H1 (cell line): Measurements from ENCODE around the gene FOXL2. TPM values are rescaled to one million over a fixed set of nuclear protein-coding genes. Genes with fewer than 3 reads are reported as not detected.

Experiments used
- CTCF ChIA-PET: fragments of 300-600 bp; sonication (Branson Sonifier 250); formaldehyde crosslinking; loops from one replicate; lab custom pipeline; 2021; ENCODE audit not compliant: partially characterized antibody; lab: Charles Lee
- POLR2A ChIA-PET: fragments of 300-600 bp; sonication (Branson Sonifier 250); formaldehyde crosslinking; loops from one replicate; lab custom pipeline; 2021; ENCODE audit warnings: inconsistent platforms; ENCODE audit not compliant: partially characterized antibody; lab: Charles Lee
- DNase-seq, 2 experiments: peaks; one replicate each; pipeline versions ENCODE4 v3.0.0 to v3.0.0-alpha.2; 2010 to 2022; ENCODE audit warnings: low spot score in 2 of 2, low read depth in 1 of 2, mixed read lengths in 1 of 2
- FAIRE-seq: peaks from 2 replicates; lab custom pipeline; 2011; peaks lifted over from hg19 to GRCh38; lab: Jason Lieb, UNC
- H2AFZ ChIP-seq: 2 replicates; pipeline ENCODE4 v1.8.1; 2012; ENCODE audit warnings: low read length, inconsistent platforms
- H2AK5ac ChIP-seq: 2 replicates; pipeline ENCODE4 v1.6.1; 2013; ENCODE audit warnings: low read depth, low read length
- H2BK120ac ChIP-seq: replicated peaks from 2 replicates; pipeline ENCODE3; 2013; ENCODE audit warnings: low read depth, low read length, inconsistent platforms
- H2BK12ac ChIP-seq: 2 replicates; pipeline ENCODE4 v1.6.1; 2013; ENCODE audit warnings: low read depth, low read length
- H2BK15ac ChIP-seq: 2 replicates; pipeline ENCODE4 v1.6.1; 2013; ENCODE audit warnings: low read length
- H2BK20ac ChIP-seq: 2 replicates; pipeline ENCODE4 v1.6.1; 2013; ENCODE audit warnings: low read length
- H2BK5ac ChIP-seq: 2 replicates; pipeline ENCODE4 v1.6.1; 2013; ENCODE audit warnings: low read depth, low read length
- H3K14ac ChIP-seq: 2 replicates; pipeline ENCODE4 v1.6.1; 2013; ENCODE audit warnings: inconsistent platforms; ENCODE audit not compliant: insufficient read length
- H3K18ac ChIP-seq: 2 replicates; pipeline ENCODE4 v1.6.1; 2013; ENCODE audit warnings: low read length; ENCODE audit errors: extremely low read depth
- H3K23ac ChIP-seq: 2 replicates; pipeline ENCODE4 v1.6.1; 2013; ENCODE audit warnings: inconsistent platforms; ENCODE audit not compliant: insufficient read length
- H3K23me2 ChIP-seq: 2 replicates; pipeline ENCODE4 v1.6.1; 2013; ENCODE audit warnings: low read depth, low read length
- H3K27ac ChIP-seq: 2 replicates; pipeline ENCODE4 v1.6.1; 2011; ENCODE audit warnings: low read depth, low read length, inconsistent platforms
- H3K27me3 ChIP-seq, 4 experiments: replicated peaks in 1 of 4; 1 replicate in 1 of 4; 2 replicates in 3 of 4; pipeline versions ENCODE4 v1.6.1 to v1.8.1; 2011 to 2013; ENCODE audit warnings: low read length in 3 of 4, mild to moderate bottlenecking in 3 of 4, inconsistent platforms in 2 of 4, mixed read lengths in 2 of 4, moderate library complexity in 1 of 4; ENCODE audit not compliant: control insufficient read depth in 3 of 4, insufficient read depth in 3 of 4; ENCODE audit errors: extremely low read depth in 1 of 4
- H3K36me3 ChIP-seq, 4 experiments: 2 replicates each; pipeline versions ENCODE4 v1.6.1 to v1.8.1; 2011 to 2013; ENCODE audit warnings: mild to moderate bottlenecking in 4 of 4, low read length in 3 of 4, moderate library complexity in 2 of 4, control low read depth in 1 of 4, inconsistent platforms in 1 of 4; ENCODE audit not compliant: insufficient read depth in 4 of 4, control insufficient read depth in 2 of 4
- H3K4ac ChIP-seq: replicated peaks from 2 replicates; pipeline ENCODE3; 2013; ENCODE audit warnings: low read length, low read depth, mixed read lengths, inconsistent platforms; ENCODE audit not compliant: insufficient read length
- H3K4me1 ChIP-seq, 4 experiments: replicated peaks in 1 of 4; 1 replicate in 1 of 4; 2 replicates in 3 of 4; pipeline versions ENCODE4 v1.6.1 to v1.8.1; 2011 to 2013; ENCODE audit warnings: low read length in 3 of 4, inconsistent platforms in 2 of 4, mixed read lengths in 1 of 4; ENCODE audit not compliant: insufficient read depth in 4 of 4, control insufficient read depth in 3 of 4
- H3K4me2 ChIP-seq, 2 experiments: 2 replicates each; pipeline versions ENCODE4 v1.6.1 to v1.8.1; 2011 to 2013; ENCODE audit warnings: low read depth in 2 of 2, low read length in 2 of 2, control low read depth in 1 of 2, inconsistent platforms in 1 of 2, mild to moderate bottlenecking in 1 of 2; ENCODE audit not compliant: insufficient read depth in 1 of 2
- H3K4me3 ChIP-seq, 4 experiments: fragments of 200-600, 300-600 bp in 1 of 4; sonication (generic), shearing (Covaris generic), sonication (Bioruptor Twin) in 1 of 4; 2 replicates each; pipeline versions ENCODE4 v1.5.1 to v1.8.1; 2011 to 2016; ENCODE audit warnings: low read length in 4 of 4, low read depth in 3 of 4, control low read depth in 2 of 4, inconsistent platforms in 2 of 4, mild to moderate bottlenecking in 2 of 4, mixed read lengths in 1 of 4, moderate library complexity in 1 of 4; ENCODE audit not compliant: insufficient read depth in 2 of 4; ENCODE audit errors: extremely low read depth in 1 of 4
- H3K56ac ChIP-seq: replicated peaks from 2 replicates; pipeline ENCODE3; 2013; ENCODE audit warnings: low read depth, mild to moderate bottlenecking, mixed read lengths, low read length, inconsistent platforms; ENCODE audit not compliant: insufficient read length
- H3K79me1 ChIP-seq: 2 replicates; pipeline ENCODE4 v1.6.1; 2013; ENCODE audit warnings: low read depth, low read length, control low read depth
- H3K79me2 ChIP-seq, 2 experiments: 2 replicates each; pipeline versions ENCODE4 v1.6.1 to v1.8.1; 2012 to 2013; ENCODE audit warnings: low read length in 2 of 2, mild to moderate bottlenecking in 2 of 2, inconsistent platforms in 1 of 2; ENCODE audit not compliant: insufficient read depth in 2 of 2, control insufficient read depth in 1 of 2
- H3K9ac ChIP-seq, 4 experiments: replicated peaks in 1 of 4; 1 replicate in 1 of 4; 2 replicates in 3 of 4; pipeline versions ENCODE4 v1.6.1 to v1.8.1; 2011 to 2013; ENCODE audit warnings: low read depth in 3 of 4, low read length in 3 of 4, control low read depth in 2 of 4, mild to moderate bottlenecking in 2 of 4, moderate library complexity in 2 of 4, inconsistent platforms in 1 of 4; ENCODE audit errors: extremely low read depth in 1 of 4
- H3K9me3 ChIP-seq, 2 experiments: 2 replicates each; pipeline versions ENCODE4 v1.6.1 to v1.8.1; 2012 to 2013; ENCODE audit warnings: mild to moderate bottlenecking in 2 of 2, moderate library complexity in 2 of 2, control low read depth in 1 of 2, inconsistent platforms in 1 of 2, low read depth in 1 of 2, low read length in 1 of 2, mixed read lengths in 1 of 2; ENCODE audit not compliant: insufficient read depth in 2 of 2
- H4K20me1 ChIP-seq, 2 experiments: replicated peaks in 1 of 2; 2 replicates each; pipeline versions ENCODE3 to v1.8.1; 2011 to 2013; ENCODE audit warnings: inconsistent platforms in 2 of 2, low read length in 2 of 2, mild to moderate bottlenecking in 1 of 2; ENCODE audit not compliant: insufficient read depth in 2 of 2, control insufficient read depth in 1 of 2
- H4K5ac ChIP-seq: 2 replicates; pipeline ENCODE4 v1.6.1; 2013; ENCODE audit warnings: low read length, low read depth, mixed read lengths, inconsistent platforms; ENCODE audit not compliant: insufficient read length
- H4K8ac ChIP-seq: 2 replicates; pipeline ENCODE4 v1.8.0; 2013; ENCODE audit warnings: mild to moderate bottlenecking, moderate library complexity, low read length, inconsistent platforms; ENCODE audit not compliant: insufficient read depth; ENCODE audit errors: extremely low read depth
- H4K91ac ChIP-seq: replicated peaks from 2 replicates; pipeline ENCODE3; 2013; ENCODE audit warnings: low read length, mixed read lengths, inconsistent platforms; ENCODE audit not compliant: insufficient read length
- ASH2L ChIP-seq: fragments of 200-600, 300-600 bp; sonication (generic); IDR thresholded peaks from one replicate; pipeline ENCODE4 v1.7.1; 2017; ENCODE audit warnings: low read length
- CBX8 ChIP-seq: fragments of 300-800, 300-1000 bp; sonication (generic); IDR thresholded peaks from 2 replicates; pipeline ENCODE4 v1.7.1; 2016; ENCODE audit warnings: low read depth, low read length, borderline replicate concordance
- CTBP2 ChIP-seq: IDR thresholded peaks from 2 replicates; pipeline ENCODE4 v1.7.0; 2011; ENCODE audit warnings: borderline replicate concordance, mild to moderate bottlenecking, moderate library complexity, mixed read lengths, low read length; ENCODE audit not compliant: insufficient read depth, insufficient read length
- EP300 ChIP-seq, 2 experiments: IDR thresholded peaks; 1 replicate in 1 of 2; 2 replicates in 1 of 2; pipeline ENCODE4 v1.6.1; 2011 to 2012; ENCODE audit warnings: low read depth in 2 of 2, low read length in 2 of 2, mild to moderate bottlenecking in 2 of 2, borderline replicate concordance in 1 of 2, inconsistent platforms in 1 of 2, moderate library complexity in 1 of 2
- POU5F1 ChIP-seq: IDR thresholded peaks from 2 replicates; pipeline ENCODE4 v1.6.1; 2011; ENCODE audit warnings: low read depth, mild to moderate bottlenecking, low read length, moderate library complexity
- RBBP5 ChIP-seq: IDR thresholded peaks from 2 replicates; pipeline ENCODE4 v1.7.1; 2012; ENCODE audit warnings: low read depth, mild to moderate bottlenecking, inconsistent platforms, low read length, moderate library complexity, borderline replicate concordance
- SIN3A ChIP-seq, 2 experiments: IDR thresholded peaks in 1 of 2; conservative IDR thresholded peaks in 1 of 2; 2 replicates each; pipeline ENCODE4 v1.6.1; 2011 to 2012; ENCODE audit warnings: low read length in 2 of 2, improper control_type of control experiment in 1 of 2, low read depth in 1 of 2, mild to moderate bottlenecking in 1 of 2
- SP1 ChIP-seq: IDR thresholded peaks from 2 replicates; pipeline ENCODE4 v1.6.1; 2011; ENCODE audit warnings: low read depth, low read length
- SP2 ChIP-seq: IDR thresholded peaks from 2 replicates; pipeline ENCODE4 v1.6.1; 2012; ENCODE audit warnings: mild to moderate bottlenecking, low read length, inconsistent platforms
- TCF12 ChIP-seq: IDR thresholded peaks from 2 replicates; pipeline ENCODE4 v1.6.1; 2011; ENCODE audit warnings: low read depth, mild to moderate bottlenecking, low read length
- WGBS, 2 experiments: shearing (Covaris generic) in 1 of 2; methylation state at CpG; one replicate each; pipeline versions ENCODE4 v1.1.6 to v1.1.7; 2013 to 2015; ENCODE audit warnings: low lambda C conversion rate in 2 of 2, mixed read lengths in 2 of 2, inconsistent platforms in 1 of 2, low coverage in 1 of 2, missing lambda C conversion rate in 1 of 2; ENCODE audit not compliant: insufficient replicate concordance in 2 of 2, insufficient coverage in 1 of 2, insufficient read length in 1 of 2; ENCODE audit errors: extremely low coverage in 1 of 2, missing lambda C conversion rate in 1 of 2; 5-methylcytosine and 5-hydroxymethylcytosine counted together
- polyA plus RNA-seq, 7 experiments: library from polyadenylated mRNA; depleted of rRNA in 3 of 7; stranded (reverse) in 5 of 7; unstranded in 2 of 7; fragments of >200 nt in 5 of 7; fragments of 200-250 nt in 2 of 7; gene quantifications; 1 replicate in 5 of 7; 2 replicates in 1 of 7; 4 replicates in 1 of 7; pipeline versions ENCODE4 v1.2.1 to v1.2.3, GENCODE V29; 2011 to 2013; ENCODE audit warnings: missing spikeins in 2 of 7, mixed read lengths in 2 of 7
- total RNA-seq: library from RNA; stranded (reverse); fragmentation: NEBNext Ultra II Directional; extraction: Animal tissue kit (Norgen Biotek cat#: 25700); gene quantifications from 2 replicates; pipeline ENCODE4 v1.2.1, GENCODE V29; 2021
- TF ChIP-seq, protein P1 (sequence below): IDR thresholded peaks from 2 replicates; pipeline ENCODE4 v1.6.1; 2012; ENCODE audit warnings: inconsistent platforms

The FOXL2 gene
- total and polyA plus RNA-seq, 2 of the 8 experiments (the other 6 are each of a cell fraction or from before 2014, with no cell fraction given) = 0.59 to 2.4 TPM

DNA sequence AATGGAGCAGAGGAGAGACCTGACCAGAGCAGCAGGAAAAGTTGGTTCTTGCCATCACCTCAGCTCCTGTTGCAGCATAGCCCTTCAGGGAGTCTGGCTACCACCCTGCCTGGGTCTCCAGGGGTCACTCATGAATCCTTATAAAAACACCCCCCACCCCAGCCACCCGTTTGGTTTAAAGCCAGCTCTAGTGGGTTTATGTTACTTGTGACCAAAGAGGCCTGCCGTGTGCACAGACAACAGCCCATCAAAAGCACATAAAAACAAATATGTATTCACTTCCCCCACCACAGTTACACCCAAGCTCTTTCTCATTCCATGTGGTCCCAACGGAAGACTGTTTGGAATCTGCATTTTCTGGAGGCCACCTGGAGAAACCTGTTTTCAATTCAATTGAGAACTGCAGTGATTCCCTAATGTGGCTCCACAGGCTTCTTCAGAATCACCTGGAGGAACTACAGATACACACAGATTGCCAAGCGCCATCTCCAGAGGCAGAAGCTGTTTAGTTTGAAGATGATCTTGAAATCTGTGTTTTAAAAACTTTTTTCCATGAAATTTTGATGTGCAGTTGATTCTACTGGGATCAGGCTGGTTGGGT, 13.8 kb downstream of the FOXL2 start:
- Histone ChIP-seq H3K56ac (no peak overlapping the region), H2BK5ac (no peak overlapping the region), H3K23ac (no peak overlapping the region), H4K8ac (no peak overlapping the region), H3K36me3 (peaks cover 0 to 8% (median 0%) of the 10 kb centered on the region in 4 experiments; a peak in 1 of 8 replicates), H3K4me2 (peak overlapping the region; percentile 10 to 35; a peak in 2 of 4 replicates), H3K79me2 (no peaks in the 10 kb centered on the region), H4K20me1 (peaks cover 4 to 5% of the 10 kb centered on the region in 2 experiments), H3K9ac (no peak overlapping the region), H2BK12ac (no peak overlapping the region), H2BK15ac (no peak overlapping the region), H2AFZ (0 out of 2 replicates have a peak overlapping the region, but pooled peaks have one; percentile 20), H3K4me3 (no peak overlapping the region), H3K18ac (peak overlapping the region; percentile 43; the same call in 1 of the 2 replicates), H3K4ac (no peak overlapping the region), H3K27ac (no peak overlapping the region), H2AK5ac (no peak overlapping the region), H3K79me1 (no peaks in the 10 kb centered on the region), H4K5ac (no peak overlapping the region), H3K23me2 (peaks cover 4% of the 10 kb centered on the region; the same call in 1 of the 2 replicates), H3K4me1 (peaks cover 9 to 26% (median 15%) of the 10 kb centered on the region in 4 experiments), H2BK120ac (no peak overlapping the region), H2BK20ac (no peak overlapping the region), H4K91ac (no peak overlapping the region), H3K14ac (no peak overlapping the region), H3K27me3 (peaks cover 18 to 40% (median 30%) of the 10 kb centered on the region in 4 experiments), H3K9me3 (no peaks in the 10 kb centered on the region)
- ChIA-PET POLR2A (interaction anchor here (1.2 to 9.6 kb wide), 5 partner anchors 9 to 244 kb away, joined by 3 to 149 read pairs (median 4); partner anchors contain the start of genes FOXL2 and FOXL2NB), CTCF (interaction anchor here (0.6 to 15.6 kb wide), 17 partner anchors 8 to 1024 kb away, joined by 3 to 223 read pairs (median 4); partner anchors contain the start of genes CEP70, FOXL2 and FOXL2NB)
- DNase-seq (no peak), FAIRE-seq (no peak)
- no peak for TF ChIP-seq CTBP2
- TF ChIP-seq, protein P1, sequence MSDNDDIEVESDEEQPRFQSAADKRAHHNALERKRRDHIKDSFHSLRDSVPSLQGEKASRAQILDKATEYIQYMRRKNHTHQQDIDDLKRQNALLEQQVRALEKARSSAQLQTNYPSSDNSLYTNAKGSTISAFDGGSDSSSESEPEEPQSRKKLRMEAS = 0 out of 2 replicates have a peak, but pooled peaks have one; percentile 13
- TF ChIP-seq SIN3A (conservative IDR thresholded peaks at IDR 0.05 in 1 of 2, IDR thresholded peaks at IDR 0.05 in 1 of 2; ENCODE audit: low read depth in 1 of 2, low read length in 2 of 2) = no peak
- peak; percentile 83; the same call in 1 of the 2 replicates for TF ChIP-seq RBBP5
- peak; percentile 78 for TF ChIP-seq ASH2L
- no peak for TF ChIP-seq CBX8
- peak; percentile 57; the same call in 1 of the 2 replicates for TF ChIP-seq SP1
- peak in 1 of 2 experiments; percentile 40; a peak in 1 of 3 replicates for TF ChIP-seq EP300 (IDR thresholded peaks at IDR 0.05; ENCODE audit: borderline replicate concordance in 1 of 2, low read depth in 2 of 2, low read length in 2 of 2)
- TF ChIP-seq SP2 = no peak
- 0 out of 2 replicates have a peak, but pooled peaks have one; percentile 28 for TF ChIP-seq TCF12
- no peak for TF ChIP-seq POU5F1
- WGBS, 2 experiments = 36% methylated on average over 4 of the region's 4 CpGs; no CpG with 5 or more reads in 1 of the 2 experiments
